HL-60 (cell line): ENCODE data around the gene MRPL42.
A peak's percentile ranks its signal among the peaks of the same experiment; 100 is the strongest.

ENCODE experiments used
- DNase-seq, 2 experiments: peaks; one replicate each; pipeline ENCODE4 v3.0.0-alpha.2; 2010 to 2020; ENCODE audit warnings: low read depth in 1 of 2, low spot score in 1 of 2
- H3K27ac ChIP-seq: fragments of 250-450 bp; sonication (Bioruptor Pico); replicated peaks from 2 replicates; pipeline ENCODE4 v1.5.1; 2020; ENCODE audit warnings: mild to moderate bottlenecking, moderate library complexity
- H3K27me3 ChIP-seq: fragments of 250-450 bp; sonication (Bioruptor Pico); 2 replicates; pipeline ENCODE4 v1.5.1; 2021; ENCODE audit warnings: mild to moderate bottlenecking, moderate library complexity; ENCODE audit not compliant: insufficient read depth, poor library complexity, severe bottlenecking
- H3K4me3 ChIP-seq: replicated peaks from 2 replicates; pipeline ENCODE4 v1.5.1; 2011; ENCODE audit warnings: mild to moderate bottlenecking, control low read depth, low read length; ENCODE audit not compliant: insufficient read depth
- GABPA ChIP-seq: IDR thresholded peaks from 2 replicates; pipeline ENCODE4 v1.6.1; 2012; ENCODE audit warnings: low read depth
- POLR2AphosphoS5 ChIP-seq: IDR thresholded peaks from 2 replicates; pipeline ENCODE4 v1.6.1; 2012; ENCODE audit warnings: low read depth
- SPI1 ChIP-seq: IDR thresholded peaks from 2 replicates; pipeline ENCODE4 v1.6.1; 2012; ENCODE audit warnings: low read depth, mild to moderate bottlenecking, borderline replicate concordance
- long read RNA-seq: library from polyadenylated mRNA; unstranded; transcript quantifications from one replicate; pipeline ENCODE4 v2.0.0, GENCODE V29; 2020
- TF ChIP-seq, protein P1 (sequence below): IDR thresholded peaks from one replicate; pipeline ENCODE4 v1.5.1; 2011; ENCODE audit warnings: low read length, control low read depth, inconsistent platforms; ENCODE audit not compliant: insufficient read depth
- TF ChIP-seq, protein P2 (sequence below): IDR thresholded peaks from 2 replicates; pipeline ENCODE4 v1.6.1; 2012; ENCODE audit warnings: low read depth; ENCODE audit not compliant: insufficient replicate concordance

Gene MRPL42
- long read RNA-seq, full-length matches to known transcripts: 413 of 441 reads
- long read RNA-seq, partial matches to known transcripts: 9 of 441 reads
- long read RNA-seq, other reads (novel, unspliced or antisense): 19 of 441 reads

DNA sequence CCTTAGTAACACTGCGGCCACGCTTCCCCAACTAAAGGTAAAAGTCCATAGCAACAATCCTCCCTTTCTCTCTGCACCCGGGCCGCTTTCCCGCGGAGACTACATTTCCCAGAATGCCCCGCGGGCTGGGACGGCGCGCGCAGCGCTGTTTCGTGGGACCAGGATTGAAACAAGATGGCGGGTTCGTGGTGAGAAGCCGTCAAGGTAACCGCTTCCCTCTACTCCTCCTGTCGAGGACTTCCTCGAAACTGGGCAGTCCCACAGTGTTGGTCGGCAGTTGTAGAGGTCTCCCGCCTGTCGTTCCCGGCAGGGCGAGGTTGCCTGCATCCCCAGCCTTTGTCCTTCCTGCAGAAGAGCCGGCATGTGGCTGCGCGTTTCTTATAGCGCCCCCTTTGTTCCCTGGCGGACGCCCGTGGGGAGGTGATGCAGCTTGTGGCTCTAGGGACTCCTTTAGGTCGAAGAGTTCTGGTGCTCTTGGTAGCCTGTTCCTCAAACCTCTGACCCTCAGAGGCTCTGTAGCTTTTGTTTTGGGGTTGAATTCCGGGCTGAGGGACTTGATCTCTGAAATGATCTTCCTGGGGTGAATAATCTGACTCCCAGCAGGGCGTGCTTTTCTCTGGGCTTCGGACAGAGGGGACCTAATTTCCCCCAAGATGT lies at the start of gene MRPL42:
MRPL42 (plus strand) TSS at position 164 of the 657 bp plus-strand sequence. CDS start 1,772 bp downstream, outside the sequence.
- H3K27me3 ChIP-seq: no peaks in the 10 kb centered on the region
- peak within 1 kb of the TSS; percentile 91 for H3K27ac ChIP-seq
- peak within 1 kb of the TSS; percentile 62 for H3K4me3 ChIP-seq
- peak; percentile 82 to 93 for DNase-seq
- TF ChIP-seq POLR2AphosphoS5 (peak; percentile 74; the same call in 1 of the 2 replicates), GABPA (no peak), SPI1 (0 out of 2 replicates have a peak, but pooled peaks have one; percentile 1)
- TF ChIP-seq, protein P1, sequence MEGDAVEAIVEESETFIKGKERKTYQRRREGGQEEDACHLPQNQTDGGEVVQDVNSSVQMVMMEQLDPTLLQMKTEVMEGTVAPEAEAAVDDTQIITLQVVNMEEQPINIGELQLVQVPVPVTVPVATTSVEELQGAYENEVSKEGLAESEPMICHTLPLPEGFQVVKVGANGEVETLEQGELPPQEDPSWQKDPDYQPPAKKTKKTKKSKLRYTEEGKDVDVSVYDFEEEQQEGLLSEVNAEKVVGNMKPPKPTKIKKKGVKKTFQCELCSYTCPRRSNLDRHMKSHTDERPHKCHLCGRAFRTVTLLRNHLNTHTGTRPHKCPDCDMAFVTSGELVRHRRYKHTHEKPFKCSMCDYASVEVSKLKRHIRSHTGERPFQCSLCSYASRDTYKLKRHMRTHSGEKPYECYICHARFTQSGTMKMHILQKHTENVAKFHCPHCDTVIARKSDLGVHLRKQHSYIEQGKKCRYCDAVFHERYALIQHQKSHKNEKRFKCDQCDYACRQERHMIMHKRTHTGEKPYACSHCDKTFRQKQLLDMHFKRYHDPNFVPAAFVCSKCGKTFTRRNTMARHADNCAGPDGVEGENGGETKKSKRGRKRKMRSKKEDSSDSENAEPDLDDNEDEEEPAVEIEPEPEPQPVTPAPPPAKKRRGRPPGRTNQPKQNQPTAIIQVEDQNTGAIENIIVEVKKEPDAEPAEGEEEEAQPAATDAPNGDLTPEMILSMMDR: peak; percentile 59
- TF ChIP-seq, protein P2, sequence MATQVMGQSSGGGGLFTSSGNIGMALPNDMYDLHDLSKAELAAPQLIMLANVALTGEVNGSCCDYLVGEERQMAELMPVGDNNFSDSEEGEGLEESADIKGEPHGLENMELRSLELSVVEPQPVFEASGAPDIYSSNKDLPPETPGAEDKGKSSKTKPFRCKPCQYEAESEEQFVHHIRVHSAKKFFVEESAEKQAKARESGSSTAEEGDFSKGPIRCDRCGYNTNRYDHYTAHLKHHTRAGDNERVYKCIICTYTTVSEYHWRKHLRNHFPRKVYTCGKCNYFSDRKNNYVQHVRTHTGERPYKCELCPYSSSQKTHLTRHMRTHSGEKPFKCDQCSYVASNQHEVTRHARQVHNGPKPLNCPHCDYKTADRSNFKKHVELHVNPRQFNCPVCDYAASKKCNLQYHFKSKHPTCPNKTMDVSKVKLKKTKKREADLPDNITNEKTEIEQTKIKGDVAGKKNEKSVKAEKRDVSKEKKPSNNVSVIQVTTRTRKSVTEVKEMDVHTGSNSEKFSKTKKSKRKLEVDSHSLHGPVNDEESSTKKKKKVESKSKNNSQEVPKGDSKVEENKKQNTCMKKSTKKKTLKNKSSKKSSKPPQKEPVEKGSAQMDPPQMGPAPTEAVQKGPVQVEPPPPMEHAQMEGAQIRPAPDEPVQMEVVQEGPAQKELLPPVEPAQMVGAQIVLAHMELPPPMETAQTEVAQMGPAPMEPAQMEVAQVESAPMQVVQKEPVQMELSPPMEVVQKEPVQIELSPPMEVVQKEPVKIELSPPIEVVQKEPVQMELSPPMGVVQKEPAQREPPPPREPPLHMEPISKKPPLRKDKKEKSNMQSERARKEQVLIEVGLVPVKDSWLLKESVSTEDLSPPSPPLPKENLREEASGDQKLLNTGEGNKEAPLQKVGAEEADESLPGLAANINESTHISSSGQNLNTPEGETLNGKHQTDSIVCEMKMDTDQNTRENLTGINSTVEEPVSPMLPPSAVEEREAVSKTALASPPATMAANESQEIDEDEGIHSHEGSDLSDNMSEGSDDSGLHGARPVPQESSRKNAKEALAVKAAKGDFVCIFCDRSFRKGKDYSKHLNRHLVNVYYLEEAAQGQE: peak; percentile 78

DNA sequence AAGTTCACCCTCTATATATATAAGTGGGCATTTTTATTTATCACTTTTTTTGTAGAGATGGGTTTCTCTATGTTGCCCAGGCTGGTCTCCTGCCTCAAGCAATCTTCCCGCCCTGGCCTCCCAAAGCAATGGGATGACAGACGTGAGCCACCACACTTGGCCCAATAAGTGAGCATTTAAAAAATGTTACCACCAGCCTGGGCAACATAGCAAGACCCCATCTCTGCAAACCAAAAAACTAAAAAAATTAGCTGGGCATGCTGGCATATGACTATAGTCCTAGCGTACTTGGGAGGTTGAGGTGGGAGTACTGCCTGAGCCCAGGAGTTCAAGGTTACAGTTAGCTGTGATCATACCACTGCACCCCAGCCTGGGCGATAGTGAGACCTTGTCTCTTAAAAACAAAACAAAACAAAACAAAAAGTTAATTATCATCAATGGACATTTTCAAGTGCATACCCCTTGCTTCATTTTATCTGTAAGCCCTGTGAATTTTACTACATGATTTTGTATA lies 49.3 kb upstream of the MRPL42 start:
- H3K27ac ChIP-seq: no peak overlapping the region
- no peaks in the 10 kb centered on the region for H3K27me3 ChIP-seq
- no peak overlapping the region for H3K4me3 ChIP-seq
- no peak for DNase-seq
- no peak for TF ChIP-seq POLR2AphosphoS5
- TF ChIP-seq GABPA: no peak
- TF ChIP-seq SPI1: no peak
- TF ChIP-seq, protein P2: no peak
- TF ChIP-seq, protein P1: no peak

DNA sequence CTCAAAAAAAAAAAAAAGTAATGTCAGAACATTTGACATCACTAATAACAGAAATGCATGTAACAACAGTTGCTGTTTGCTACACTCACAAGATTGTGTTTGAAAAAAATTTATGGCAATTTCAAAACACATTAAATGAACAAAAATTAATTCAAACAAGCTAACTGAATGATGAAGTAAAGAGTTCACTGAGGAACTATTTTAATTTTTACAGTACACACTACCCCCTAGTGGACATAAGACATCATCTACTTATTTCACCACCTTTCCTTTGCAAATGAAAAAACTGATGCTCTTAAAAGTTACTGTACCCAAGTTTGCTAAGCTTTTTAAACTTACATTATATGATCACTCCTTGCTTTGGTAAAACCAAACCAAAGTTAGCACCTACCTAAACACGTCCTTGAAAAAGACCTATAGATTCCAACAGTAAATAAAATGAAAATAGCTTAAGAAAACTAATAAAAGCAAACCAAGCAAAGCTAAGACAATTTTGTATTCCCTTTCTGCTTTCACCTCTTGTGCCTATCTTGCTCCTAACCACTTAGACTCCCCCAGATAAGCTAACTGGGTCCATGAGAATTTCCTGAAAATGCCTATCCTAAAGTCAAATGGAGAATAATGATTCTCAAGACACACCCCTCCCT lies 47.8 kb upstream of the MRPL42 start:
- TF ChIP-seq POLR2AphosphoS5 (no peak), GABPA (no peak)
- TF ChIP-seq, protein P1: peak; percentile 17
- H3K4me3 ChIP-seq: no peak overlapping the region
- H3K27ac ChIP-seq: no peak overlapping the region

More for the DNA sequence above, 47.8 kb upstream of the MRPL42 start:
- DNase-seq: no peak
- H3K27me3 ChIP-seq: no peaks in the 10 kb centered on the region
